GM21381 (cell line): ENCODE results near the gene NINL.

Source experiments
- ATAC-seq: cut with Tn5 transposase; IDR thresholded peaks from one replicate; pipeline ENCODE4 v1.9.1; 2021; ENCODE audit warnings: mild to moderate bottlenecking, moderate library complexity; ENCODE audit not compliant: unreplicated experiment

Gene NINL

GRCh38 chr20:25468126-25469075 lies 116.9 kb downstream of the NINL start:
- no peak for ATAC-seq

- ATAC-seq: no peak
Measured at GRCh38 chr20:25467441-25467840, 117.9 kb downstream of the NINL start.

- ATAC-seq: no peak
Measured at GRCh38 chr20:25466846-25467245, 118.5 kb downstream of the NINL start.

GRCh38 chr20:25465243-25466135 lies 119.8 kb downstream of the NINL start:
- no peak for ATAC-seq

- ATAC-seq: no peak
Measured at GRCh38 chr20:25464501-25465242, 120.7 kb downstream of the NINL start.

GRCh38 chr20:25461786-25462545 lies 123.4 kb downstream of the NINL start:
- ATAC-seq: no peak

GRCh38 chr20:25461281-25461650 lies 124.1 kb downstream of the NINL start:
- no peak for ATAC-seq

DNA sequence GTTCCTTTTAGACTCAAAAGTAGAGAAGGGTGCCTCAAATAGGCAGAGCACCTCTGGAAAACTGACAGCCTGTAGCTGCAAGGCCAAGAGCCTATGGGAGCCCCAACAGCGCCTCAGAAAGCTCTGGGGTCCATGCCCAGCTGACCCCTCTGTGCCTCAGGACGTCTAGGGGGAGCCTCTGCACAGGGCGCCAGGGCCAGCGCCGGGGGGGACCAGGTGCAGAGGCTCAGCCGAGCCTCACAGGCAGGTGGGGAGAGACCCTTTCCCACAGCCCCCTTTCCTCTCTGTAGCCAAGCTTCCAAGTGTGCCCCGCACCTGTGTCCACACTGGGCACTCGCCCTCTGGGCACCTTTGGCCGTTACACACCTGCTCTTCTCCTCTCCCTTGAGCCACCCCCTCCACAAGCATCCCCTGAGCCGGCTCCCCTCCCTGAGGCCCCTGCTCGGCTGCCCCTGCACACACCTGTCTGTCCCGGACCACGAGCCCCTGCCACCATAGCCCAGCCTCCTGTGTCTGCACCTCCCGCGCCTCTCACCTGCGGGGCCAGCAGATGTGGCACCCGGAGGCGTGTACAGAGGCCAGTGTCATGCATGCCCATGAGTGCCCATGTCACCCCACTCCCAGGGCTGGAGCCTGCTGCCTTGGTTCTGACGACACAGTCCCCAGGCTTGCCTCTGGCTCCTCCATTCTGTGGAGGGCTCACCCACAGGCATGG lies 124.6 kb downstream of the NINL start:
- ATAC-seq: no peak

GRCh38 chr20:25459916-25460535 lies 125.3 kb downstream of the NINL start:
- no peak for ATAC-seq

DNA sequence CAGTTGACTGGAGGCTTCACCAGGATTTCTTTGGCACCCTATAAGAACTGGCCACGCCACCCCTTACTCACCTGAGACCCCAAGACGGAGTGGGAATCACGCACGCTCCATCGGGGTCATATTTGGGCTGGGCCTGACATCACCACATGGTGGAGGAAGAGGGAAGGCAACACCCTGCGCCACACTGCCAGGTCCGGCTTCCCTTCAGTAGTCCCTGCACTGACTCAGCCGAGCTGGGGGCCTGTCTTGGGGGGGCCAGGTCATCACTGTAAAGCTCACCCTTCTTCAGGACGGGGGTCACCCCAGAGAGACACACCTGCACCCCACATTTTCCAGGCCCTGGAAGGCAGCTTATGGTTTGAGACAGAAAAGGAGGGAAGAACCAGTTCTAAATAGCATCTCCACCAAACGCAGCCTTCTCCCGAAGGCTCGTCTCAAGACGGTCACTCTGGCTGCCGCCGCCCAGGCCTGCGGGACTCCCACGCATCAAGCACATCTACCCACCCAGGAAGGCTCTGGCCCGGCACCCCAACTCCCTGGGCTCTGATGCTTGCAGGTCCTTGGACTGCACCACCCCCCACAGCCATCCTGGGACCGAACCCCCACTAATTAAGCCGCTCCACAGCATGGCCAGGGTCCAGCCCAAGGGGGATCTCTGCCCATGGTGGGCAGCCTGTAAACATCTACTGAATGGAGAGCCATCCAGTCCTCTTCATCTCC lies 126.1 kb downstream of the NINL start:
- no peak for ATAC-seq

DNA sequence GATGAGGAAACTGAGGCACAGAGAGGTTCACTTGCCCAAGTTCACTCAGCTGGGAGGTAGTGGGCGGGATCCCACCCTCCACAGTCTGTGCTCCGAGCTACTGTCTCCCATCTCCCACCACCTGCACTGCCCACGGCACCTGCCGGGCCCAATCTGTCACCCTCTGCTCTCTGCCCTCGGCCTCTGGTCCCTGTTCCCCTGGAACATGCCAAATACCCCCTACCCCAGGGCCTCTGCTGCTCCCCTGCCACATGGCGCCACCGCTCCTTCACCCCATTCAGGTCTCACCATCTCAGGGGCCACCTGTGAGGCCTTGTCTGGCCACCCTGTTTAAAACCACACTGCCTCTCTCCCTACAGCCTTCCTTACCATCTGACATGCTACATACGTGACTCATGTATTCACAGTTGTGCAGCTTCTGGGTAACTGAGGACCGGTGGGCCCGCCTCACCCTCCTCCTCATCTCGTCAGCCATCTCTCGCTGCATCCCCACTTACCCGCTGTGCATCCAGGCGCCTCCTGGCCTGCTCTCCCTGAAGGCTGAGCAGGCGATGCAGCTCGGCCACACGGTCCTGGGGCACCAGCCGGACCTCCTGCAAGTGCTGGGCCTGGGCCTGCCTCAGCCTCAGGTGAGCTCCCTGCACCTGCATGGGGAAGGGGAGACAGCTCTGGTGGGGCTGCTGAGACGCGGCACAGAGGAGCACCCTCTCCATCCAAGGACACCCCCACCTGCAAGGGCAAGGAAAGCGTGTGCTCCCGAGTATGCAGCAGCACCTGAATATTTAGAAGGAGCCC lies 127.2 kb downstream of the NINL start:
- no peak for ATAC-seq

DNA sequence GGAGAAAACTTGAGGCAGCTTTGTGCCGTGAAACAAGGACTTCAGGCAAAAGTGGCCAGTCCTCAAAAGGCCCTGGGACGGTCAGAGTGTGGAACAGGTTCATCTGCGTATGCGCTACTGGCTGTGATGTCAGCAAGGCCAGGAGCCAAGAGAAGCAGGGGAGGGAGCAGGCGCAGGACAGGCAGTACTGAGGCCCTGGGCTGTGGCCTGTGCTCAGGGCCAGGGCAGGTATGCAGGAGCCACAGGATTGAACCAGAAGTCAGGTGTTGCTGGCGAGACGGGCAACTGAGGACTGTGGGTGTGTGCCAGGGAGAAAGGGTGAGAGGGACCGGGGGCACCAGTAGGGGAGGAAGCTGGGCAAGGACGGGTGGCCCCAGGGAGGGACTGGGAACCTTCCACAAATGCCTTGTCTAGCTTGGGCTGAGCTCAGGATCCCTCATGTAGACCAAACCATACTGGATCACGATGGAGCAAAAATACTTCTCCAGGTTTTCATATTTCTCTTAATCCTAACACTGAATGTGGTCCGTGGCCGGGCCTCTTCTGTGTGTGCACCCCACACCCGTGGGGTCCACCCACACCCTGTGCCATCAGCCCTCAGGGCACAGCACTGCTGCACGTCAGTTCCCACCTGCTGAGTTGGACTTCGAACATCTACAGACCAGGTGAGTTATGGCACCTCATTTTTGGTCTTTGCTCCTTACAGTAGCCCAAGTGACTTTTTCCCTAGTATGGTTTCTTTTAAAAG lies 131.0 kb downstream of the NINL start:
- ATAC-seq: no peak

GRCh38 chr20:25453035-25453810 lies 132.1 kb downstream of the NINL start:
- ATAC-seq: no peak

- no peak for ATAC-seq
Measured at GRCh38 chr20:25452333-25452732, 133.0 kb downstream of the NINL start.

DNA sequence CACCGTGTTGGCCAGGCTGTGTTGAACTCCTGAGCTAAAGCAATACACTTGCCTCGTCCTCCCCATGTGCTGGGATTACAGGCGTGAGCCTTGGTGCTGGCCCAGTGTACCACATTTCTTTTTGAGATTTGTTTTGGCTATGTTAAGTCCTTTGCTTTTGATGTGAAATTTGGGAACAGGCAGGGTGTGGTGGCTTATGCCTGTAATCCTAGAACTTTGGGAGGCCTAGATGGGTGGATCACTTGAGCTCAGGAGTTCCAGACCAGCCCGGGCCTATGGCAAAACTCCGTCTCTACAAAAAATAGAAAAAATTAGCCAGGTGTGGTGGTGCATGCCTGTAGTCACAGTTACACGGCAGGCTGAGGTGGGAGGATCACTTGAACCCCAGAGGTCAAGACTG lies 137.7 kb downstream of the NINL start:
- ATAC-seq: no peak

GRCh38 chr20:25444556-25444955 lies 140.8 kb downstream of the NINL start:
- ATAC-seq: no peak
